GM12874 (cell line): ENCODE data around the gene ZFYVE28.

Experiments used
- TF ChIP-seq, protein P1 (sequence below): IDR thresholded peaks from 2 replicates; pipeline ENCODE4 v1.5.1; 2011; ENCODE audit warnings: low read depth, mild to moderate bottlenecking, control low read depth, low read length, moderate library complexity; ENCODE audit not compliant: insufficient read depth

ZFYVE28 gene

DNA sequence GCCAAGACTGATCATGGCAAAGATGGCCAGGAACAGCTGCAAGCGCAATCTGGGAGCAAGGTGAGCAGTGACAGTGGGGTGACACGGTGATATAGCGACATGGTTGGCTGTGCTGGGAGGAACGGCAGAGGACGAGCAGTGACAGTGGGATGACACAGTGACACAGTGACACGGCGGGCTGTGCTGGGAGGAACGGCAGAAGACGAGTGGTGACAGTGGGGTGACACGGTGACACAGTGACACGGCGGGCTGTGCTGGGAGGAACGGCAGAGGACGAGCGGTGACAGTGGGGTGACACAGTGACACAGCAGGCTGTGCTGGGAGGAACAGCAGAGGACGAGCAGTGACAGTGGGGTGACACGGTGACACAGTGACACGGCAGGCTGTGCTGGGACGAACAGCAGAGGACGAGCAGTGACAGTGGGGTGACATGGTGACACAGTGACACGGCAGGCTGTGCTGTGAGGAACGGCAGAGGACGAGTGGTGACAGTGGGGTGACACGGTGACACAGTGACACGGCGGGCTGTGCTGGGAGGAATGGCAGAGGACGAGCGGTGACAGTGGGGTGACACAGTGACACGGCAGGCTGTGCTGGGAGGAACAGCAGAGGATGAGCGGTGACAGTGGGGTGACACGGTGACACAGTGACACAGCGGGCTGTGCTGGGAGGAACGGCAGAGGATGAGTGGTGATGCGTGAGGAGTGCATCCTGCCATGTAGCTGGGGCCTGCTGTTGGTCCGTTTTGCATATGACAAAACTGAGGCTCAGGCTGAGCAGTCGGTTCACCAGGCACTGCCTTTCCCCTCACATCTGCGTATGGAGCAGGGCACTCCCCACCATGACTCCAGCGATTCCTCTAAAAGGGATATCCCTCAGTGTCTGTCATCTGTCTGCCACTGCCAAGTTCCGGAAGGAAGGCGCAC is 120.6 kb downstream of the ZFYVE28 start:
- TF ChIP-seq, protein P1, sequence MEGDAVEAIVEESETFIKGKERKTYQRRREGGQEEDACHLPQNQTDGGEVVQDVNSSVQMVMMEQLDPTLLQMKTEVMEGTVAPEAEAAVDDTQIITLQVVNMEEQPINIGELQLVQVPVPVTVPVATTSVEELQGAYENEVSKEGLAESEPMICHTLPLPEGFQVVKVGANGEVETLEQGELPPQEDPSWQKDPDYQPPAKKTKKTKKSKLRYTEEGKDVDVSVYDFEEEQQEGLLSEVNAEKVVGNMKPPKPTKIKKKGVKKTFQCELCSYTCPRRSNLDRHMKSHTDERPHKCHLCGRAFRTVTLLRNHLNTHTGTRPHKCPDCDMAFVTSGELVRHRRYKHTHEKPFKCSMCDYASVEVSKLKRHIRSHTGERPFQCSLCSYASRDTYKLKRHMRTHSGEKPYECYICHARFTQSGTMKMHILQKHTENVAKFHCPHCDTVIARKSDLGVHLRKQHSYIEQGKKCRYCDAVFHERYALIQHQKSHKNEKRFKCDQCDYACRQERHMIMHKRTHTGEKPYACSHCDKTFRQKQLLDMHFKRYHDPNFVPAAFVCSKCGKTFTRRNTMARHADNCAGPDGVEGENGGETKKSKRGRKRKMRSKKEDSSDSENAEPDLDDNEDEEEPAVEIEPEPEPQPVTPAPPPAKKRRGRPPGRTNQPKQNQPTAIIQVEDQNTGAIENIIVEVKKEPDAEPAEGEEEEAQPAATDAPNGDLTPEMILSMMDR: no peak

DNA sequence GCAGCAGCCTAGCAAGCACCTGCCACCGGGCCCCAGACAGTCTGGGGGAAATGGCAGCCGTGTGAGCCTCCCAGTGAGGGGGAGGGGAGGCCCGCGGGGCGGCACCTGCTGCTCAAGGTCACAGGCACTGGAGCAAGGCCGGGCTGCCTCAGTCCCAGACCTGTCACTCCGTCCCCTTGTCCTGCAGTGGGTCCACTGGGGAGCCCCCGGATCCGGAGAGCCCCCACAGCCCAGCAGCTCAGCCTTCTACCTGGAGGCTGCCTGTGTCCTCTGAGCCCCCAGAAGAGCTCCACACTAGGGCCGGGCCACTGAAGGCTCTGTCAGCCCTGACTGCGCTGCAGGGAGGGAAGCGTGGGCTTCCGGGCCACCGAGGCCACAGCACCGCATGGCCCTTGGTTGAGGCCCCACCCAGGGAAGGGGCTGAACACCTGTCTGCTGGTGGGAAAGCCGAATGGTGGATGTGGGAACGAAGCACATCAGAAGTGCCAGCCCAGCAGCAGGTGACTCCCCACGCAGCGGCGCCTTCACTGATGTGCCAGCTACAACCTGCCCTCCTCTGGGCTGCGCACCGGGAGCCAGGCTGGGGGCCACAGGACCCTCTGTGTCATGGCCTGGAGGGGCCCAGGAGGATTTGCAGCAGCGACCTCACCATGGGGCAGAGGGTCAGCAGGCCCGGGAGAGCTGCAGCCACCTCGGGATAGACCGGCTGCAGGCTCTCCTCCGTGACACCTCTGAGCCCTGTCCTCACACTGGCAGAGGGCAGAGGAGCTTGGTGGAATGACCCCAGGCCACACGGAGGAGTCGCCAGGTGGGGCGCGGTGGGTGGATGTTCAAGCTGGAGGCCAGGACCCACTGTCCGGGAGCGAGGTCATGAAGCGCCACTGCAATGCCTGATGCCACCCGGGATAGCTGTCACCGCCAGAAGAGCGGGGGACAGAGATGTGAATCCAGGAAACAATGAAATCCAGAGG is 121.5 kb downstream of the ZFYVE28 start:
- TF ChIP-seq, protein P1: no peak

DNA sequence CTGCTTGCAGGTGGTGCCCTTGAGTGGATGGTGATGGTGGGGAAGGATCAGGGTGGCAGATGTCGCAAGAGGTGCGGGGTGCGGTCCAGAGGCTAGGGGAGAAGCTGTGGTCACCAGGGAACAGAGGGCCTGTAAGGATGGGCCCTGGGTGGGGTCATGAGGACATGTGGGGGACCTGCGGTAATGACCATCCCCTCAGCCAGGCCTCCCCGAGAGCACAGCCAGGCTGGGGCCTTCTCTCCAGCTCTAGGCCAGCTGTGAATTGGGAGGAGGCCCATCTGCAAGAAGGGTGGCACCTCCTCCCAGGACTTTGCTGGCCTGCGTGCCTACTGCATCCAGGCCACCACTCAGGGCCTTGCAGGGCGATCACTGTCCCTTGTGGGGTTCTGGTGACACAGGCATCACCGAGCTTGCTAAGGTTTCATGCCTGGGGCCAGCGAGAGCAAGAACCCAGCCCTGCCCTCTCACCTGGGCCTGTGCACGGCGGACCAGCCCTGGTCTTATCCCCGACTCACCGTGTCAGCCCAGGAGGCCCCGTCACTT is 122.5 kb downstream of the ZFYVE28 start:
- TF ChIP-seq, protein P1: no peak

DNA sequence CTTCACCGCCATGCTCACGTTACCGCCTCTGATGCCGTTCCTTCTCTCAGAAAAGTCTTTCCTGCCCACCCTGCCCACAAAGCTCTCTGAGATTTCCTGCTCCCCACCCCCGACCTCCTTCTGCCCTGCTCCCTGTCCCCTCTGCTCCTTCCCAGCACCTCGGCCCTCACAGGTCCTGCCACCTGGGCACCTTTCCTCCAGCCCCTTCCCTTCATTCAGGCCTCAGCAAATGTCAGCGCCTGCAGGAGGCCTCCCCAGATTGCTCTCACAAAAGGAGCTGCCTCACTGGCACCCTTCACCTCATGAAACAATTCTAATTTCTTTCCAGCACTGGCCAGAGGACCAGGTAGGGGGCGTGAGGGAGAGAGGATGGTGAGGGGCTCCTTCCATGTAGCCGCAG is 122.9 kb downstream of the ZFYVE28 start:
- TF ChIP-seq, protein P1: no peak

DNA sequence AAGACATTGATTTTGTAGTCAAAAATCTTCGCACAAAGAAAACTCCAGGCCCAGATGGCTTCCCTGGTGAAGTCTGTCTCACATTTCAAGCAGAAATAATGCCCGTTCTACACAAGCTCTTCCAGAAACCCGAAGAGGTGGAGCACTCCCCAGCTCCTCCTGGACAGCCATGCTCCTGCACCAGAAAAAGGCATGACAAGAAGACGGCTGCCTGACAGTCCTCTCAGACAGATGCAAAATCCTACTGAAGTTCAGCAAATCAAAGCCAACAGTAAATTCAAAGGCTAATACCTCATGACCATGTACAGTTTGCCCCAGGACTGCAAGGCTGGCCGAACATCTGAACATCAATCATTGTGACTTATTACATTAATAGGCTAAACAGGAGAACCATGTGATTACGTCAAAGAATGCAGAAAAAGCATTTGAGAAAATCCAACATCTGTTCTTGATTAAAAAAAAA is 125.8 kb downstream of the ZFYVE28 start:
- TF ChIP-seq, protein P1: no peak

DNA sequence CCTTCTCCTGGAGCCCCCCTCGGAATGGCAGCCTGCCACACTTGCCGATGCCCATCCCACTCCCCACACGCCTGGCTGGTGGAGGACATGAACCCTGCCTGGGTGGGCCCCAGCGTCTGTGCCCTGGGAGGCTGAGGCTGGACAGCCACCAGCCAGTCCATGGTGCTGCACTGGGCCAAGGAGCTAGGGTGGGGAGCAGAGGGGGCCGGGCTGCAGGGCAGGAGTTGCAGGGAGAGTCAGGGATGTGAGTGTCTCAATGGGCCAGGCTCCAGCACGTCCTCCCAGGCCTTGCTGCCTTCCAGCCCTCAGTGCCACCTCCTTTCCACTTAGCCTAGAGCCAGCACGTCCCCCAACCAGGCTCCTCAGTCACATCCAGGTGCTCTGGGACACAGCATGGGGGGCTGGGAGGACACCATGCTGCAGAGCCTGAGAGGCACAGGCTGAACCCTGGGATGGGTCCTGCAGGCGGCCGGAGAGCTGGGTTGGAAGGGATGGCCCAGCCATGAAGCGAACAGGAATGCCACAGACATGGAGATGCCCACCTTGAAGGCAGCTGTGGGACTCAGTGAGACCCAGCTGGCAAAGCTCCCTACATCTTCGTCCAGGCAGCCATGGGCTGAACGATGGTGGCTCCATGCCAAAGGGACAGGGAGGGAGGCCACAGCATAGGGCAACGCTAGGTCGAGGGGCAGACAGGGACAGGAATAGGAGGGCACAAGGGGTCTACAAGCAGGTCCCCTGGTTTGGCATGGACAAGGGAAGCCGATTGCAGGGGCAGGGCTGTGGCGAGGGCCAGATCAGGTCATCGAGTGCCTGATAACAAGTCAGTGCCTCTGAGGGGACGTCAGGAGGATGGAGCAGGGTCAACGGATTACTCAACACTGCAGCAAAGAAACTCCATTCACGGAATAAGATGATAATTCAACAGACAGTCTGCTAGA is 126.5 kb downstream of the ZFYVE28 start:
- TF ChIP-seq, protein P1: no peak
